Lung (tissue), 12 donors: ENCODE data around the gene LBR. TPM values are rescaled to one million over a fixed set of nuclear protein-coding genes. Genes with fewer than 3 reads are reported as not detected.

Experiments
- ATAC-seq: fragments of 200-7000 bp; cut with Tn5 transposase; one replicate; pipeline ENCODE4 v1.9.1; 2020; ENCODE audit warnings: moderate number of reproducible peaks; ENCODE audit not compliant: insufficient read depth, low FRiP score
- DNase-seq, 3 donors: peaks; one replicate each; pipeline ENCODE4 v3.0.0-alpha.2; 2013 to 2017
- H3K27ac ChIP-seq, 2 donors: one replicate each; pipeline ENCODE4 v1.5.1; 2013; ENCODE audit warnings: mild to moderate bottlenecking in 2 of 2, moderate library complexity in 2 of 2, control low read depth in 1 of 2, inconsistent platforms in 1 of 2, low read depth in 1 of 2, low read length in 1 of 2
- H3K27me3 ChIP-seq, 3 donors: one replicate each; pipeline ENCODE4 v1.5.1; 2013; ENCODE audit warnings: low read length in 2 of 3; ENCODE audit not compliant: control insufficient read depth in 3 of 3, insufficient read depth in 3 of 3
- H3K36me3 ChIP-seq, 4 donors: one replicate each; pipeline ENCODE4 v1.5.1; 2013; ENCODE audit warnings: low read length in 4 of 4, mild to moderate bottlenecking in 1 of 4, moderate library complexity in 1 of 4; ENCODE audit not compliant: control insufficient read depth in 4 of 4, insufficient read depth in 4 of 4
- H3K4me1 ChIP-seq, 5 donors: one replicate each; pipeline ENCODE4 v1.5.1; 2013; ENCODE audit warnings: low read length in 5 of 5, mild to moderate bottlenecking in 2 of 5, moderate library complexity in 1 of 5; ENCODE audit not compliant: control insufficient read depth in 5 of 5, insufficient read depth in 5 of 5
- H3K4me3 ChIP-seq: one replicate; pipeline ENCODE4 v1.5.1; 2013; ENCODE audit warnings: mild to moderate bottlenecking, control low read depth, moderate library complexity
- H3K9ac ChIP-seq, 2 donors: one replicate each; pipeline ENCODE4 v1.5.1; 2013; ENCODE audit warnings: low read length in 2 of 2, control low read depth in 1 of 2; ENCODE audit not compliant: insufficient read depth in 1 of 2
- H3K9me3 ChIP-seq, 4 donors: one replicate each; pipeline ENCODE4 v1.5.1; 2013; ENCODE audit warnings: low read length in 3 of 4, mild to moderate bottlenecking in 1 of 4, moderate library complexity in 1 of 4; ENCODE audit not compliant: control insufficient read depth in 4 of 4, insufficient read depth in 3 of 4
- WGBS, 2 donors: extraction: QIAGEN DNeasy Blood & Tissue Kit; methylation state at CpG; one replicate each; pipeline ENCODE4 v1.1.7; 2013; 5-methylcytosine and 5-hydroxymethylcytosine counted together
- polyA plus RNA-seq, 2 donors: library from polyadenylated mRNA; stranded (reverse); fragments of 200-250 nt; gene quantifications; one replicate each; pipeline ENCODE4 v1.2.1, GENCODE V29; 2013
- total RNA-seq, 2 donors: library from RNA; depleted of rRNA in 1 of 2; stranded (reverse); fragments of >200 nt in 1 of 2; gene quantifications; one replicate each; pipeline ENCODE4 v1.2.1, GENCODE V29; 2014 to 2021
- TF ChIP-seq, protein P1 (sequence below): IDR thresholded peaks from 2 replicates; pipeline ENCODE4 v1.5.1; 2012; ENCODE audit warnings: mild to moderate bottlenecking; ENCODE audit errors: control extremely low read depth, extremely low read depth
- donor health status: control.
- donor health status: control.
- donor health status: Bipolar disorder and iron deficiency.
- donor health status: healthy.
- donor health status: DM: yes; HTN: yes; CAD: no.

The LBR gene
- total and polyA plus RNA-seq, 4 donors = 16.2 to 76.6 (median 42.1) TPM

DNA sequence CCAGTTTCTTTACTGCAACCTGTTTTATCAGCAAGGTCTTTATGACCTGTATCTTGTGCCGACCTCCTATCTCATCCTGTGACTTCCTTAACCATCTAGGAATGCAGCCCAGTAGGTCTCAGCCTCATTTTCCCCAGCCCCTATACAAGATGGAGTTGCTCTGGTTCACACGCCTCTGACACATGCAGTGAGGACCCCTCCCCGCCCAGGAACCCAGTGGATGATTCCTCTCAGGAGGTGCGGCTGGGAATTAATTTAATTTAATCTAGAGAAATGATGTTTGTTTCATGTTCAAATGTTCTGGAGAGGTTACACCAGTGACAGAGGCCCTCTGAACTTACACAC is 39.0 kb upstream of the LBR start:
- Histone ChIP-seq H3K27me3 (no peaks in the 10 kb centered on the region), H3K9ac (no peak overlapping the region), H3K9me3 (no peaks in the 10 kb centered on the region), H3K4me3 (no peak overlapping the region), H3K4me1 (peaks cover 0 to 26% (median 2%) of the 10 kb centered on the region in 5 donors), H3K27ac (peak overlapping the region in 1 of 2 donors; percentile 95), H3K36me3 (no peaks in the 10 kb centered on the region)
- ATAC-seq (no peak), DNase-seq (no peak)
- TF ChIP-seq, protein P1, sequence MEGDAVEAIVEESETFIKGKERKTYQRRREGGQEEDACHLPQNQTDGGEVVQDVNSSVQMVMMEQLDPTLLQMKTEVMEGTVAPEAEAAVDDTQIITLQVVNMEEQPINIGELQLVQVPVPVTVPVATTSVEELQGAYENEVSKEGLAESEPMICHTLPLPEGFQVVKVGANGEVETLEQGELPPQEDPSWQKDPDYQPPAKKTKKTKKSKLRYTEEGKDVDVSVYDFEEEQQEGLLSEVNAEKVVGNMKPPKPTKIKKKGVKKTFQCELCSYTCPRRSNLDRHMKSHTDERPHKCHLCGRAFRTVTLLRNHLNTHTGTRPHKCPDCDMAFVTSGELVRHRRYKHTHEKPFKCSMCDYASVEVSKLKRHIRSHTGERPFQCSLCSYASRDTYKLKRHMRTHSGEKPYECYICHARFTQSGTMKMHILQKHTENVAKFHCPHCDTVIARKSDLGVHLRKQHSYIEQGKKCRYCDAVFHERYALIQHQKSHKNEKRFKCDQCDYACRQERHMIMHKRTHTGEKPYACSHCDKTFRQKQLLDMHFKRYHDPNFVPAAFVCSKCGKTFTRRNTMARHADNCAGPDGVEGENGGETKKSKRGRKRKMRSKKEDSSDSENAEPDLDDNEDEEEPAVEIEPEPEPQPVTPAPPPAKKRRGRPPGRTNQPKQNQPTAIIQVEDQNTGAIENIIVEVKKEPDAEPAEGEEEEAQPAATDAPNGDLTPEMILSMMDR = no peak
- 87% methylated on average over 4 of the region's 4 CpGs for WGBS, 2 donors

DNA sequence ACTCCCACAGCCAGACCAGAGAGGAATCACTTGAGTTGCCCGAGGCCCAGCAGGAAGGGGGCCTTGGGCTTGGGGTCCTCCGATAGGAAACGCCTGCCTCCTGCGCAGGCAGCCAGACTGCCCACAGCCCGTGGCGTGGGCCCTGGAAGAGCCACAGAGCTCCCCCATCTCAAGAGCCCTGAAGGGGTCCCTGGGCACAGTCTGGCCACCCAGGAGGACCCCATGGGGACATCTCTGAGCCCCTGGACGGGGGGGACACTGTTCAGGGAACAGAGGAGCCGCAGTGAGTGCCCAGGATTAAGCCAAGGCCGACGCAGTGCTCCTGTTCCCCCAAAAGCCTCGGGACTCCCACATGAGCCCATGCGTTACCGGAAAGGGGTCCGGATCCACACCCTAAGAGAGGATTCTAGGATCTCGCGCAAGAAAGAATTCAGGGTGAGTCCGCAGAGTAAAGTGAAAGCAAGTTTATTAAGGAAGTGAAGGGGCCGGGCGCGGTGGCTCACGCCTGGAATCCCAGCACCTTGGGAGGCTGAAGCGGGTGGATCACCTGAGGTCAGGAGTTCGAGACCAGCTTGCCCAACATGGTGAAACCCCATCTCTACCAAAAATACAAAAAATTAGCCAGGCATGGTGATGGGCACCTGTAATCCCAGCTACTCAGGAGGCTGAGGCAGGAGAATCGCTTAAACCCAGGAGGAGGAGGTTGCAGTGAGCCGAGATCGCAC is 38.1 kb upstream of the LBR start:
- TF ChIP-seq, protein P1 = no peak
- ATAC-seq = no peak
- Histone ChIP-seq H3K9ac (no peak overlapping the region), H3K9me3 (no peaks in the 10 kb centered on the region), H3K36me3 (no peaks in the 10 kb centered on the region), H3K4me1 (peaks cover 0 to 31% (median 2%) of the 10 kb centered on the region in 5 donors), H3K4me3 (no peak overlapping the region), H3K27me3 (no peaks in the 10 kb centered on the region), H3K27ac (no peak overlapping the region)
- no peak for DNase-seq
- WGBS, 2 donors = 90 to 91% methylated on average over 26 of the region's 26 CpGs

DNA sequence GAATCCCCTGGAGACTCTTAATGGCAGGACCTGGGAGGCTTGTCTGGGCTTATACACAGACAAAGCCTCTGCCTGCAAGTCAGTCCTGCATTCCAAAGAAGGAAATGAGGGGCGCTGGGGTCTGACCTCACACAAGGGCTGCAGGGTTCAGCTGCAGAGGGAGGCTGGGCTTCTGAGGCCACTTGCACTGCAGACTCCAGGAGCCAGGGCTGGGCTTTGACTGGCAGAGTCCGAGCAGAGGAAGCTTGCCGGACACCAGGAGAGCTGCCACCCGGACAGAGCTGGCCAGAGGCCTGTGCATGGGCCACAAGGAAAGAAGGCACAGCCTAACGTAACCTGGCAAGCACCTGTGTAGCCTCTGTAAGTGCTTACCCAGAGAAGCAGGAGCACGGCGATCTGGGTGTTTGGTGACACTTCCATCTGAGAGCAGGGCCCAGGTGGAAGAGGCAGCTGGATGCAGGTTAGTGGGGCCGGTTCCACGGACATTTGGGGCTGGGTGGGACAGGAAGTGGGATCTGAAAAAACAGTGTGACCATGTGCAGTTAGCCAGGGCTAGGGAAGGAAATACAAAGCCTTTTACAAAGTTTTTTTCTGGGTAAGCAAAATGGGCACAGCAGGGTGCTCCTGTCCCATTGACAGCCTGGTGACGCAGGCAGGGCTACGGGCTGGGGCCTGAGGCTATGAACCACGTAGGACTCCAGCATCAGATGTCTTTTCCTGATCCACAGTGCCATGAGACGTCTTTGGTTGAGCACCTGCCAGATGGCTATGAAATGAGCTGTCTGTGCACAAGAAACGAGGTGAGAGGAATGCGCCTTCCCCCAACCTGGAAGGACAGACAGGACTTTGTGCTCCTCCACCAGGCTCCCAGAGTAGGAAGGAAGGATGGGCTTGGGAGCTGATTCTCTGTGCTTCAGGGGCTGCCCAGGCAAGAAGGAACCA is 37.3 kb upstream of the LBR start:
- H3K9ac ChIP-seq = no peak overlapping the region
- H3K27ac ChIP-seq = no peak overlapping the region
- no peaks in the 10 kb centered on the region for H3K36me3 ChIP-seq
- WGBS, 2 donors = 71 to 72% methylated on average over 15 of the region's 15 CpGs
- no peak overlapping the region for H3K4me3 ChIP-seq
- no peaks in the 10 kb centered on the region for H3K9me3 ChIP-seq
- no peak for ATAC-seq
- H3K4me1 ChIP-seq = peaks cover 0 to 35% (median 2%) of the 10 kb centered on the region in 5 donors
- TF ChIP-seq, protein P1 = no peak
- no peaks in the 10 kb centered on the region for H3K27me3 ChIP-seq
- DNase-seq = no peak
